Transverse colon (tissue), 4 donors: ENCODE results near the gene GDF11. TPM values are rescaled to one million over a fixed set of nuclear protein-coding genes. Genes with fewer than 3 reads are reported as not detected.

Experiments used
- DNase-seq: peaks from one replicate; pipeline ENCODE4 v3.0.0-alpha.2; 2019
- H3K27ac ChIP-seq, 4 donors: fragments of 200-600 bp; sonication (generic); 2 replicates each; pipeline ENCODE4 v1.5.1; 2016 to 2018; ENCODE audit warnings: inconsistent platforms in 4 of 4
- H3K27me3 ChIP-seq: fragments of 200-600 bp; sonication (generic); 2 replicates; pipeline ENCODE4 v1.5.1; 2017; ENCODE audit warnings: inconsistent platforms
- H3K36me3 ChIP-seq, 4 donors: fragments of 200-600 bp; sonication (generic); 2 replicates each; pipeline ENCODE4 v1.5.1; 2017 to 2019; ENCODE audit warnings: inconsistent platforms in 4 of 4
- H3K4me1 ChIP-seq, 4 donors: fragments of 200-600 bp; sonication (generic); 2 replicates each; pipeline ENCODE4 v1.5.1; 2017 to 2020; ENCODE audit warnings: inconsistent platforms in 4 of 4
- H3K4me3 ChIP-seq, 4 donors: fragments of 200-600 bp; sonication (generic); 1 replicate in 1 of 4; 2 replicates in 3 of 4; pipeline versions ENCODE4 v1.5.1 to v1.6.1; 2017 to 2019; ENCODE audit warnings: inconsistent platforms in 4 of 4
- H3K9me3 ChIP-seq, 2 donors: fragments of 200-600 bp; sonication (generic); 2 replicates each; pipeline ENCODE4 v1.5.1; 2017 to 2019; ENCODE audit warnings: inconsistent platforms in 2 of 2
- CTCF ChIP-seq, 5 experiments: fragments of 200-600 bp in 3 of 5; fragments of 450-650 bp in 2 of 5; sonication (generic) in 3 of 5; IDR thresholded peaks; 1 replicate in 2 of 5; 2 replicates in 3 of 5; pipeline ENCODE4 v1.5.1; 2016 to 2017; ENCODE audit warnings: antibody characterized with exemption in 5 of 5, inconsistent platforms in 3 of 5, mild to moderate bottlenecking in 2 of 5, moderate library complexity in 1 of 5
- EP300 ChIP-seq: sonication (generic); formaldehyde crosslinking; IDR thresholded peaks from one replicate; pipeline ENCODE4 v1.6.1; 2017; ENCODE audit warnings: antibody characterized with exemption, low read depth
- POLR2A ChIP-seq: fragments of 450-650 bp; IDR thresholded peaks from one replicate; pipeline ENCODE4 v1.6.1; 2016; ENCODE audit warnings: antibody characterized with exemption, mild to moderate bottlenecking, moderate library complexity
- POLR2AphosphoS5 ChIP-seq, 3 donors: sonication (generic); formaldehyde crosslinking; IDR thresholded peaks; one replicate each; pipeline ENCODE4 v1.6.1; 2016; ENCODE audit warnings: antibody characterized with exemption in 3 of 3
- WGBS, 2 donors: methylation state at CpG; one replicate each; pipeline ENCODE4 v1.1.5; 2018; ENCODE audit warnings: low coverage in 1 of 2; 5-methylcytosine and 5-hydroxymethylcytosine counted together
- in situ Hi-C, 4 donors: fragments of 200-750 bp; cut with MboI; loops; one replicate each; pipeline versions ENCODE4 v1.15.0 to v1.15.1; 2017; ENCODE audit warnings: low sequenced_read_pairs in 3 of 4, low pct_ligation_motif_present in 1 of 4, low pct_unique_long_range_greater_than_20kb in 1 of 4
- intact Hi-C: fragments of 100-400 bp; cut with DNase I; formaldehyde crosslinking; loops from one replicate; pipeline ENCODE4 v1.15.1; 2023; ENCODE audit warnings: low total_unique reads
- total RNA-seq, 4 donors: library from RNA; depleted of rRNA; stranded (reverse); fragments of >200 nt; gene quantifications; one replicate each; pipeline ENCODE4 v1.1.0, GENCODE V29; 2016

GDF11 gene
- total RNA-seq, 4 donors from 2014 or later: 0.37 to 1.7 (median 0.60) TPM

DNA sequence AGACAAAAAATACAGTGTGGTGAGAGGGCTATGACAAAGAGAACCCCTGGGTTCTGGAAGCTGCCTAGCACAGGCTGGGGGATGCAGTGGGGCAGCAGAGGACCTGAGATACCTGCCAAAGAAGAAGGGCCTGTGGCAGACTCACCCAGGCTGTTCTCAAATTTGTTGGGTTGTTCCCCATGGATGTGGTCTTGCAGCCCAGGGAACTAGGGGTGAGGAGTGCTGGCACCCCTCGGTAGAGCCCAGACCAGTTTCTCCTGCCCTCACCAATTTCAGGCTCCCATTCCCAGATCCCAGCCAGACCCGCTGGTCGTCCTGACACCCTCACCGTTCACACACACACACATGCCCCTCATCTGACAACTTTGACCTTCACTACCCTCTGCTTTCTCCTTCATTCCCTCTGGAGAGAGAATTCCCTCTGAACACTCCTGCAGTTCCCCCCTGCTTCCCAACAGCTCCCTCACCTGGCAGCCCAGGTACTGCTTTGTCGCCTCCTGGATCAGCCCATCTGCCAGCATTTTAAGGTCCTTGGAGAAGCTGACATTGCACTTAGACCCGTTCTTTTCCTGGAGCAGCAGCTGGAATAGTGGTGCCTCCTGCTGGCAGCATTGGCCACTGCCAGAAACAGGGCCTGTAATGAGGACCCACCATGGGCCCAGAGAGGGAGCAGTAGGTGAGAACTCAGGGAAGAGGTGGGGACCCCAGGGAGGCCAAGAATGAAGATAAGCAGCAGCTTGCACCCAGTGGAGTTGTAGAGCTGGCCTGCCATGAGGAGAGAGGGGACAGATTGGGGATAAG, 5.9 kb upstream of the GDF11 start:
- DNase-seq: peak; percentile 89
- WGBS, 2 donors: 43% methylated on average over 6 of the region's 6 CpGs; no CpG with 5 or more reads in 1 of the 2 donors

DNA sequence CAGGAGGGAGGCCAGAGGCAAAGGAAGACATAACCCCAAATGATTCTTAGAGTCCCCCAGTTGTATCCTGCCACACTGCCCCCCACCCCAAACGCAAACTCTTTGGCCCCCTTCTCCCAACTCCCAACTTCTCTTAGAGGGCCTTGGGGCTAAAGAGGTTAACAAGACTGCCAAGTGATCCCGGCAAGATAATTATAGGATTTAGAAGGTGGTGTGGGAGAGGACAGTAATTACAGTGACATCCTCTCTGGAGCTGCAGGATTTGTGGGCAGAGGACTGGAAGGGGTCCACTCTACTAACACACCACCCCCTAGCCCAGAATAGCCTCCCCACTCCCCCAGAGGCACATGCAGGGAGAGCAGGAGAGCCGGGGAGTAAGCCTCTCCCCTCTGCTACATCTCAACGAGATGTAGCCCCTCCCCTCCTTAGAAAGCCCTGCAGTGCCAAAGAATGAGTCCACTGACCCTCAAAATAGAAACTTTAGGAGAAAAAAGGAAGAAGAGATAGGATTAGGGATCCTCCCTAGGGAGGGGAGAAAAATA, 5.3 kb upstream of the GDF11 start:
- intact Hi-C loops: loop anchor here (2.0 kb wide), 1 partner anchor 203 kb away; no protein-coding TSS in a partner anchor
- Histone ChIP-seq H3K27ac (peak overlapping the region; percentile 72 to 91 (median 83)), H3K4me3 (peak overlapping the region in 1 of 4 donors; percentile 62), H3K9me3 (no peaks in the 10 kb centered on the region), H3K4me1 (peaks cover 7 to 24% (median 20%) of the 10 kb centered on the region in 4 donors), H3K36me3 (no peaks in the 10 kb centered on the region), H3K27me3 (peaks cover 7% of the 10 kb centered on the region)
- 13% methylated on average over 4 of the region's 4 CpGs; no CpG with 5 or more reads in 1 of the 2 donors for WGBS, 2 donors
- DNase-seq: no peak
- TF ChIP-seq EP300 (no peak), CTCF (IDR thresholded peaks at IDR 0.05) (no peak), POLR2A (no peak), POLR2AphosphoS5 (IDR thresholded peaks at IDR 0.05) (no peak)
- in situ Hi-C loops: loop anchor here in 2 of 4 donors (10.0 kb wide), 2 partner anchors 77 to 197 kb away; partner anchors contain the start of genes DGKA (in 1 of the 2), ORMDL2 (in 1 of the 2) and SARNP (in 1 of the 2)

More for the DNA sequence above, 5.9 kb upstream of the GDF11 start:
- H3K4me3 ChIP-seq: no peak overlapping the region
- in situ Hi-C loops: loop anchor here in 2 of 4 donors (10.0 kb wide), 2 partner anchors 78 to 198 kb away; partner anchors contain the start of genes DGKA (in 1 of the 2), ORMDL2 (in 1 of the 2) and SARNP (in 1 of the 2)
- H3K36me3 ChIP-seq: no peaks in the 10 kb centered on the region
- H3K9me3 ChIP-seq: no peaks in the 10 kb centered on the region
- peaks cover 7 to 19% (median 17%) of the 10 kb centered on the region in 4 donors for H3K4me1 ChIP-seq
- no peak for TF ChIP-seq POLR2A
- TF ChIP-seq CTCF (IDR thresholded peaks at IDR 0.05): peak; percentile 72 to 97 (median 85)
- TF ChIP-seq EP300: no peak
- TF ChIP-seq POLR2AphosphoS5 (IDR thresholded peaks at IDR 0.05): peak in 2 of 3 donors; percentile 28 to 35
- intact Hi-C loops: no loop called here
- peaks cover 5% of the 10 kb centered on the region for H3K27me3 ChIP-seq
- peak overlapping the region; percentile 72 to 91 (median 83) for H3K27ac ChIP-seq

DNA sequence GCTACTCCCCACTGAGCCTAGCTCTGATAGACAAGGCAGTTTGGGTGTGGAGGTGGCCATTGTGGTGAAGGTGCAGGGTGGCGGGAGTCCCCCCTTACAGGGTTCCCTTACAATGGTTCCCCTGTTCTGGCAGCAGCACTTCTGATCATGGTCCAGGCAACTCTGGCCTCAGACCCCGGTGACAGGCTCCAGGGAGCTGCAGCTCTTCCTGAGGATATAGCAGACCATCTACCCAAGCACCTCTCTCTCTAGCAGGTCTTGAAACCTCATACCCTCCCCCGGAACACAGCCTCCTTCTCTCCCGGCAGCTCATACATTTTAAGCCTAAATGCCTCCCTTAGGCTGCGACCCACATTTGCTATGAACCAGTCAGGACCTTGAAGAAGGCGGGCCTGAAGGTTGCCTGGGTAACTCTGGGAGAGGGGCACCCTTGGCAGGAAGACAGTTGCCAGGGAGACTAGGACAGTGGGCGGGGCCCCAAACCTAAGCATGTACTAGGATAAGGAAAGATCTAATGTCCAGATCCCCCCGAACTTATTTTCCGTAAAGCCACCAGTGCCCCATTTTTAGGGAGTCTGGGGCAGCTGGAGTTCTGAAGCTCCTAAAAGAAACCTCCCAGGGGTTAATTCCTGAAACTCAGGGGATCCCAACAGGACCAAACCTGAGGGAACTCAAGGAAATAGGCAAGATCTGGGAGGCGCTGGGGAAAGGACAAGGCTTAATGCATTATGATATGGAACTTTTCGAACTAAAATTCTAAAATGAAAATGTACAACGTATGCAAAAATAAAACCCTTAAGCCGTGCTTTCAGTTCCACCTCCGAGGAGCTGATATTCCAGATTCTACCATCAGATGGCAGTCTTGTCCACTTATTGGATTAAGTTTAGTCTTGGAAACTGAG, 4.5 kb upstream of the GDF11 start:
- Histone ChIP-seq H3K36me3 (no peaks in the 10 kb centered on the region), H3K27ac (peak overlapping the region; percentile 72 to 91 (median 83)), H3K4me3 (peak overlapping the region; percentile 34 to 62 (median 40)), H3K4me1 (peaks cover 7 to 26% (median 22%) of the 10 kb centered on the region in 4 donors), H3K27me3 (peaks cover 7% of the 10 kb centered on the region), H3K9me3 (no peaks in the 10 kb centered on the region)
- DNase-seq: peak; percentile 84
- TF ChIP-seq CTCF (IDR thresholded peaks at IDR 0.05) (peak; percentile 85 to 98 (median 87)), POLR2AphosphoS5 (IDR thresholded peaks at IDR 0.05) (no peak)
- intact Hi-C loops (loop anchor here (2.0 kb wide), 1 partner anchor 202 kb away; no protein-coding TSS in a partner anchor), in situ Hi-C loops (loop anchor here in 2 of 4 donors (10.0 kb wide), 2 partner anchors 76 to 196 kb away; partner anchors contain the start of genes DGKA (in 1 of the 2), ORMDL2 (in 1 of the 2) and SARNP (in 1 of the 2))
- 0 to 1% methylated on average over 7 to 14 of the region's 14 CpGs for WGBS, 2 donors
